RWPE2 (cell line): Measurements from ENCODE around the gene CCNDBP1.
A peak's percentile ranks its signal among the peaks of the same experiment; 100 is the strongest.

Experiments used
- ATAC-seq: fragments of 200-7000 bp; cut with Tn5 transposase; 3 replicates; pipeline ENCODE4 v1.9.1; 2021; ENCODE audit warnings: low read depth
- DNase-seq: peaks from one replicate; pipeline ENCODE4 v3.0.0-alpha.2; 2020; ENCODE audit warnings: low spot score
- H3K27ac ChIP-seq: fragments of 450-650 bp; 2 replicates; pipeline ENCODE4 v1.5.1; 2017; ENCODE audit warnings: mild to moderate bottlenecking; ENCODE audit not compliant: poor library complexity, severe bottlenecking
- H3K27me3 ChIP-seq: fragments of 250-450 bp; sonication (Bioruptor Pico); 2 replicates; pipeline ENCODE4 v1.5.1; 2021; ENCODE audit warnings: mild to moderate bottlenecking, moderate library complexity; ENCODE audit not compliant: insufficient read depth, poor library complexity, severe bottlenecking
- H3K36me3 ChIP-seq: fragments of 250-450 bp; sonication (Bioruptor Pico); 2 replicates; pipeline ENCODE4 v1.5.1; 2020; ENCODE audit warnings: low read depth, mild to moderate bottlenecking, moderate library complexity
- H3K4me1 ChIP-seq: fragments of 250-450 bp; sonication (Bioruptor Pico); 2 replicates; pipeline ENCODE4 v1.5.1; 2021; ENCODE audit warnings: mild to moderate bottlenecking, moderate library complexity; ENCODE audit not compliant: insufficient read depth, poor library complexity, severe bottlenecking
- H3K4me3 ChIP-seq: fragments of 250-450 bp; sonication (Bioruptor Pico); 2 replicates; pipeline ENCODE4 v1.5.1; 2021; ENCODE audit warnings: mild to moderate bottlenecking, moderate library complexity; ENCODE audit not compliant: severe bottlenecking
- H3K9me3 ChIP-seq: fragments of 250-450 bp; sonication (Bioruptor Pico); 2 replicates; pipeline ENCODE4 v1.5.1; 2021; ENCODE audit warnings: mild to moderate bottlenecking, moderate library complexity; ENCODE audit not compliant: severe bottlenecking
- CTCF ChIP-seq: fragments of 450-650 bp; IDR thresholded peaks from one replicate; pipeline ENCODE4 v1.5.1; 2017; ENCODE audit warnings: mild to moderate bottlenecking, moderate library complexity; ENCODE audit not compliant: poor library complexity, severe bottlenecking

The CCNDBP1 gene

GRCh38 chr15:43208052-43209002, 23.1 kb downstream of the CCNDBP1 start:
- H3K27me3 ChIP-seq = no peaks in the 10 kb centered on the region
- no peaks in the 10 kb centered on the region for H3K36me3 ChIP-seq
- H3K27ac ChIP-seq = no peak overlapping the region
- DNase-seq (no peak), ATAC-seq (no peak)
- H3K9me3 ChIP-seq = no peaks in the 10 kb centered on the region
- TF ChIP-seq CTCF = no peak
- peaks cover 3% of the 10 kb centered on the region for H3K4me1 ChIP-seq
- H3K4me3 ChIP-seq = no peak overlapping the region

- ATAC-seq (0 out of 3 replicates have a peak, but pooled peaks have one; percentile 17), DNase-seq (peak; percentile 67)
- no peaks in the 10 kb centered on the region for H3K9me3 ChIP-seq
- no peak overlapping the region for H3K27ac ChIP-seq
- H3K36me3 ChIP-seq = no peaks in the 10 kb centered on the region
- H3K27me3 ChIP-seq = no peaks in the 10 kb centered on the region
- no peak overlapping the region for H3K4me3 ChIP-seq
- no peaks in the 10 kb centered on the region for H3K4me1 ChIP-seq
- peak; percentile 23 for TF ChIP-seq CTCF
These were observed 24.0 kb downstream of the CCNDBP1 start for GRCh38 chr15:43209059-43209824.

GRCh38 chr15:43210172-43210745, 25.1 kb downstream of the CCNDBP1 start:
- Histone ChIP-seq H3K36me3 (no peaks in the 10 kb centered on the region), H3K4me1 (no peaks in the 10 kb centered on the region), H3K9me3 (no peaks in the 10 kb centered on the region), H3K27ac (no peak overlapping the region), H3K4me3 (no peak overlapping the region), H3K27me3 (no peaks in the 10 kb centered on the region)
- no peak for TF ChIP-seq CTCF
- DNase-seq (no peak), ATAC-seq (no peak)

- DNase-seq (no peak), ATAC-seq (no peak)
- no peak for TF ChIP-seq CTCF
- Histone ChIP-seq H3K4me1 (no peaks in the 10 kb centered on the region), H3K9me3 (no peaks in the 10 kb centered on the region), H3K27me3 (no peaks in the 10 kb centered on the region), H3K27ac (no peak overlapping the region), H3K4me3 (no peak overlapping the region), H3K36me3 (no peaks in the 10 kb centered on the region)
These were observed 25.6 kb downstream of the CCNDBP1 start for GRCh38 chr15:43210807-43211206.
